WTC11 (cell line): Measurements from ENCODE around the gene NTF3. TPM values are rescaled to one million over a fixed set of nuclear protein-coding genes. Genes with fewer than 3 reads are reported as not detected.

Source experiments
- ATAC-seq: fragments of 200-7000 bp; cut with Tn5 transposase; 2 replicates; pipeline ENCODE4 v1.10.0; 2021; ENCODE audit warnings: mild to moderate bottlenecking, moderate library complexity
- CTCF ChIA-PET: fragments of 300-600 bp; sonication (Branson Sonifier 250); formaldehyde crosslinking; loops from one replicate; lab custom pipeline; 2021; ENCODE audit warnings: antibody characterized with exemption; lab: Charles Lee
- POLR2A ChIA-PET: fragments of 350-600 bp; sonication (Branson Sonifier 250); formaldehyde crosslinking; loops from one replicate; lab custom pipeline; 2021; ENCODE audit warnings: antibody characterized with exemption; lab: Charles Lee
- DNase-seq: peaks from one replicate; pipeline ENCODE4 v3.0.0; 2021; ENCODE audit warnings: low spot score
- H3K27ac Mint-ChIP-seq: 2 replicates; pipeline ENCODE4 v1.8.0; 2021; ENCODE audit warnings: mixed read lengths
- H3K27me3 Mint-ChIP-seq: 2 replicates; pipeline ENCODE4 v1.8.0; 2021; ENCODE audit warnings: low read depth, mild to moderate bottlenecking, moderate library complexity, mixed read lengths
- H3K36me3 Mint-ChIP-seq: 2 replicates; pipeline ENCODE4 v1.8.0; 2021; ENCODE audit warnings: mixed read lengths
- H3K4me1 Mint-ChIP-seq: 2 replicates; pipeline ENCODE4 v1.8.0; 2022; ENCODE audit warnings: mixed read lengths
- H3K4me3 Mint-ChIP-seq: 2 replicates; pipeline ENCODE4 v1.8.0; 2021; ENCODE audit warnings: mild to moderate bottlenecking, moderate library complexity, mixed read lengths
- H3K9me3 Mint-ChIP-seq: 2 replicates; pipeline ENCODE4 v1.8.0; 2021; ENCODE audit warnings: mixed read lengths
- ATF3 ChIP-seq: sonication (generic); formaldehyde crosslinking; conservative IDR thresholded peaks from 2 replicates; pipeline ENCODE4 v1.8.1; 2022; ENCODE audit warnings: mild to moderate bottlenecking, missing genetic modification reagents
- CBFB ChIP-seq: sonication (generic); formaldehyde crosslinking; IDR thresholded peaks from 2 replicates; pipeline ENCODE4 v1.8.1; 2022; ENCODE audit warnings: mild to moderate bottlenecking, low read depth, missing genetic modification reagents
- CDX4 ChIP-seq: fragments of 250-450 bp; sonication (Bioruptor Pico); IDR thresholded peaks from 2 replicates; pipeline ENCODE4 v1.9.0; 2021; ENCODE audit warnings: moderate library complexity, mild to moderate bottlenecking, inconsistent platforms, borderline replicate concordance
- E2F1 ChIP-seq: sonication (generic); formaldehyde crosslinking; IDR thresholded peaks from 2 replicates; pipeline ENCODE4 v1.8.0; 2022; ENCODE audit warnings: mild to moderate bottlenecking, missing genetic modification reagents
- ERG ChIP-seq: fragments of 250-450 bp; sonication (Bioruptor Pico); IDR thresholded peaks from 2 replicates; pipeline ENCODE4 v1.8.0; 2021; ENCODE audit warnings: mild to moderate bottlenecking
- GRHL2 ChIP-seq: fragments of 250-450 bp; sonication (Bioruptor Pico); IDR thresholded peaks from 2 replicates; pipeline ENCODE4 v1.8.0; 2022; ENCODE audit warnings: mild to moderate bottlenecking, moderate library complexity; ENCODE audit not compliant: insufficient replicate concordance, severe bottlenecking
- JAZF1 ChIP-seq: fragments of 250-450 bp; sonication (Bioruptor Pico); IDR thresholded peaks from 2 replicates; pipeline ENCODE4 v1.9.0; 2021; ENCODE audit warnings: moderate library complexity, mild to moderate bottlenecking, inconsistent platforms
- NFYB ChIP-seq: sonication (generic); formaldehyde crosslinking; conservative IDR thresholded peaks from 2 replicates; pipeline ENCODE4 v1.8.0; 2022; ENCODE audit warnings: low read depth, missing genetic modification reagents
- NR1H2 ChIP-seq: sonication (generic); formaldehyde crosslinking; IDR thresholded peaks from 2 replicates; pipeline ENCODE4 v1.9.0; 2021; ENCODE audit warnings: mild to moderate bottlenecking, moderate library complexity, missing genetic modification reagents
- TEAD4 ChIP-seq: sonication (generic); formaldehyde crosslinking; IDR thresholded peaks from 2 replicates; pipeline ENCODE4 v1.8.0; 2022; ENCODE audit warnings: mild to moderate bottlenecking, missing genetic modification reagents
- ZNF219 ChIP-seq: sonication (generic); formaldehyde crosslinking; IDR thresholded peaks from 2 replicates; pipeline ENCODE4 v1.8.0; 2023; ENCODE audit warnings: missing genetic modification reagents, mild to moderate bottlenecking, borderline replicate concordance
- ZNF232 ChIP-seq: sonication (generic); formaldehyde crosslinking; IDR thresholded peaks from 2 replicates; pipeline ENCODE4 v1.8.0; 2022; ENCODE audit warnings: mild to moderate bottlenecking, missing genetic modification reagents
- ZNF281 ChIP-seq: sonication (generic); formaldehyde crosslinking; IDR thresholded peaks from 2 replicates; pipeline ENCODE4 v1.8.0; 2023; ENCODE audit warnings: mild to moderate bottlenecking, missing genetic modification reagents
- total RNA-seq: library from RNA; stranded (reverse); gene quantifications from 3 replicates; pipeline ENCODE4 v1.2.3, GENCODE V29; 2021

Gene NTF3
- total RNA-seq, 1 experiment from 2014 or later: 1.3 TPM

GRCh38 chr12:5459051-5459782 lies 27.3 kb downstream of the NTF3 start:
- POLR2A ChIA-PET: no interaction called here
- CTCF ChIA-PET: interaction anchor here (1.0 to 2.0 kb wide), 3 partner anchors 25 to 287 kb away, joined by 3 to 5 read pairs (median 4); no protein-coding TSS in a partner anchor
- no peak for ATAC-seq
- H3K9me3 Mint-ChIP-seq: peaks cover 7% of the 10 kb centered on the region
- TF ChIP-seq ATF3 (CRISPR knock-in tag) (no peak), ZNF281 (CRISPR knock-in tag) (no peak)
- TF ChIP-seq, all 79 proteins: peak for 0
- H3K36me3 Mint-ChIP-seq: no peaks in the 10 kb centered on the region
- peaks cover 22% of the 10 kb centered on the region for H3K4me1 Mint-ChIP-seq
- DNase-seq: no peak
- H3K4me3 Mint-ChIP-seq: no peak overlapping the region
- H3K27ac Mint-ChIP-seq: no peak overlapping the region
- H3K27me3 Mint-ChIP-seq: no peaks in the 10 kb centered on the region

GRCh38 chr12:5460817-5461216 lies 28.9 kb downstream of the NTF3 start:
- ChIA-PET POLR2A (no interaction called here), CTCF (no interaction called here)
- Mint-ChIP-seq H3K4me1 (peaks cover 22% of the 10 kb centered on the region), H3K36me3 (no peaks in the 10 kb centered on the region), H3K4me3 (no peak overlapping the region), H3K27me3 (no peaks in the 10 kb centered on the region), H3K27ac (no peak overlapping the region), H3K9me3 (peaks cover 7% of the 10 kb centered on the region)
- ATAC-seq (no peak), DNase-seq (no peak)
- no peak for TF ChIP-seq ATF3 (CRISPR knock-in tag)
- TF ChIP-seq TEAD4 (CRISPR knock-in tag): no peak
- TF ChIP-seq CBFB (CRISPR knock-in tag): no peak
- no peak for TF ChIP-seq E2F1 (CRISPR knock-in tag)
- TF ChIP-seq JAZF1 (CRISPR knock-in tag): no peak
- no peak for TF ChIP-seq CDX4 (CRISPR knock-in tag)
- no peak for TF ChIP-seq NFYB (CRISPR knock-in tag)
- TF ChIP-seq ZNF232 (CRISPR knock-in tag): no peak
- no peak for TF ChIP-seq ZNF219 (CRISPR knock-in tag)
- no peak for TF ChIP-seq NR1H2 (CRISPR knock-in tag)
- TF ChIP-seq ZNF281 (CRISPR knock-in tag): no peak
- TF ChIP-seq GRHL2 (CRISPR knock-in tag): no peak
- TF ChIP-seq ERG (CRISPR knock-in tag): no peak
